ENCODE results near the gene RC3H2.

GRCh38 chr9:122865300-122865699 is 39.9 kb downstream of the RC3H2 start:
- TF ChIP-seq SP1 (IDR thresholded peaks at IDR 0.05; ENCODE audit: low read depth, low read length), result no peak
- TF ChIP-seq ZNF24 (IDR thresholded peaks at IDR 0.05), result no peak
- no peak for TF ChIP-seq FOXK2 (IDR thresholded peaks at IDR 0.05)
- no peak for TF ChIP-seq HSF1 (IDR thresholded peaks at IDR 0.05; ENCODE audit: low read depth, low read length)
- no peak for TF ChIP-seq EP300 (IDR thresholded peaks at IDR 0.05; ENCODE audit: borderline replicate concordance in 1 of 2, control insufficient read depth in 1 of 2, low read depth in 2 of 2, low read length in 2 of 2)
- no peak for TF ChIP-seq CREM (IDR thresholded peaks at IDR 0.05; ENCODE audit: low read depth)
- TF ChIP-seq CTCF (IDR thresholded peaks at IDR 0.05 in 2 of 3, conservative IDR thresholded peaks at IDR 0.05 in 1 of 3; ENCODE audit: control insufficient read depth in 2 of 3, extremely low read depth in 1 of 3, insufficient read depth in 1 of 3, low read depth in 3 of 3, low read length in 3 of 3), result no peak
- no peak for TF ChIP-seq JUND (IDR thresholded peaks at IDR 0.05; ENCODE audit: low read depth, low read length)
- TF ChIP-seq MYB (IDR thresholded peaks at IDR 0.05; ENCODE audit: borderline replicate concordance, low read depth, low read length), result no peak
- TF ChIP-seq GABPA (IDR thresholded peaks at IDR 0.05; ENCODE audit: low read depth), result no peak
- no peak for TF ChIP-seq BHLHE40 (IDR thresholded peaks at IDR 0.05; ENCODE audit: borderline replicate concordance in 1 of 2, low read depth in 2 of 2, low read length in 1 of 2)
- TF ChIP-seq USF2 (IDR thresholded peaks at IDR 0.05; ENCODE audit: borderline replicate concordance, low read depth, low read length), result no peak
